Ishikawa (cell line): Measurements from ENCODE around the gene AFG1L.

Experiments used
- CEBPB ChIP-seq: IDR thresholded peaks from 2 replicates; pipeline ENCODE4 v1.6.1; 2012
- CREB1 ChIP-seq: IDR thresholded peaks from 2 replicates; pipeline ENCODE4 v1.6.1; 2012; ENCODE audit warnings: low read depth
- EGR1 ChIP-seq: IDR thresholded peaks from 2 replicates; pipeline ENCODE4 v1.6.1; 2012
- EP300 ChIP-seq: IDR thresholded peaks from 2 replicates; pipeline ENCODE4 v1.6.1; 2012; ENCODE audit warnings: borderline replicate concordance
- FOXM1 ChIP-seq: IDR thresholded peaks from 2 replicates; pipeline ENCODE4 v1.6.1; 2012; ENCODE audit warnings: low read depth, borderline replicate concordance
- NFIC ChIP-seq: IDR thresholded peaks from 2 replicates; pipeline ENCODE4 v1.6.1; 2012
- RAD21 ChIP-seq: IDR thresholded peaks from 2 replicates; pipeline ENCODE4 v1.6.1; 2012; ENCODE audit warnings: low read depth
- TAF1 ChIP-seq: IDR thresholded peaks from 2 replicates; pipeline ENCODE4 v1.6.1; 2012; ENCODE audit warnings: low read depth, mild to moderate bottlenecking
- TCF12 ChIP-seq: IDR thresholded peaks from 2 replicates; pipeline ENCODE4 v1.6.1; 2012; ENCODE audit warnings: low read depth
- TEAD4 ChIP-seq: IDR thresholded peaks from 2 replicates; pipeline ENCODE4 v1.6.1; 2012
- YY1 ChIP-seq: IDR thresholded peaks from 2 replicates; pipeline ENCODE4 v1.6.1; 2012; ENCODE audit warnings: low read depth
- ZBTB7A ChIP-seq: IDR thresholded peaks from 2 replicates; pipeline ENCODE4 v1.6.1; 2012; ENCODE audit warnings: low read depth
- TF ChIP-seq, protein P1 (sequence below): IDR thresholded peaks from 2 replicates; pipeline ENCODE4 v1.6.1; 2012; ENCODE audit warnings: low read depth, mild to moderate bottlenecking
- TF ChIP-seq, protein P2 (sequence below): IDR thresholded peaks from 2 replicates; pipeline ENCODE4 v1.6.1; 2012
- TF ChIP-seq, protein P3 (sequence below): IDR thresholded peaks from 2 replicates; pipeline ENCODE4 v1.6.1; 2012

Gene AFG1L

DNA sequence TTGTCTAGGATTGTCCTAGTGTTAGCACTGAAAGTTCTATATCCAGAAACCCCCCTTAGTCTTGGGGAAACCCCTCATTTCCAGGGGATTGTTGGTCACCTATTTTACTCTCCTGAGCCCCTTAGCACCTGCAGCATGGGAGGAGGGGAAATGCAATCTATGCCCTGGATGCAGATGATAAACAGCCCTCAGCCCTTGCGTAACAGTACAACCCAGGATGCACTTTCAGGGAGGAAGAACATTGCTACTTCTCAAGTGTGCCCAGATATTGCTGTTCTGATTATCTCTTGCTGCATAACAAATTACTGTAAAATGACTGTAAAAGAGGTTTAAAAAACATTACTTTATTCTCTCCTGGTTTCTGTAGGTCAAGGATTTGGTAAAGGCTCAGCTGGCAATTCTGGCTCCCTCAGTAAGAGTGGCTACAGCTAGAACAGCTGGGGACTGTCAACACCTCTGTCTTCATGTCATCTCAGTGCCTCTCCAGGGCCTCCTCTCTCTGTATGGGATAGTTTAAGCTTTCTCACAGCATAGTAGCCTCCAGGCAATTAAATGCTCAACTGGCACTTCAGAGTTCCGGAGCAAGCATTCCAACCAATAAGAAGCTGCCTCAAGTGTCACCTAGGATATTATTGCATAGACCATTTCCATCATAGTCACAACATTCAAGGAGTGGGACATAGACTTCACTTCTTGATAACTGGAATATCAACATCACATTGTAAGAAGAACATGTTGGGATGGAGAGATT is 148.1 kb downstream of the AFG1L start:
- TF ChIP-seq ZBTB7A, result no peak
- TF ChIP-seq EGR1, result no peak
- TF ChIP-seq, protein P1, sequence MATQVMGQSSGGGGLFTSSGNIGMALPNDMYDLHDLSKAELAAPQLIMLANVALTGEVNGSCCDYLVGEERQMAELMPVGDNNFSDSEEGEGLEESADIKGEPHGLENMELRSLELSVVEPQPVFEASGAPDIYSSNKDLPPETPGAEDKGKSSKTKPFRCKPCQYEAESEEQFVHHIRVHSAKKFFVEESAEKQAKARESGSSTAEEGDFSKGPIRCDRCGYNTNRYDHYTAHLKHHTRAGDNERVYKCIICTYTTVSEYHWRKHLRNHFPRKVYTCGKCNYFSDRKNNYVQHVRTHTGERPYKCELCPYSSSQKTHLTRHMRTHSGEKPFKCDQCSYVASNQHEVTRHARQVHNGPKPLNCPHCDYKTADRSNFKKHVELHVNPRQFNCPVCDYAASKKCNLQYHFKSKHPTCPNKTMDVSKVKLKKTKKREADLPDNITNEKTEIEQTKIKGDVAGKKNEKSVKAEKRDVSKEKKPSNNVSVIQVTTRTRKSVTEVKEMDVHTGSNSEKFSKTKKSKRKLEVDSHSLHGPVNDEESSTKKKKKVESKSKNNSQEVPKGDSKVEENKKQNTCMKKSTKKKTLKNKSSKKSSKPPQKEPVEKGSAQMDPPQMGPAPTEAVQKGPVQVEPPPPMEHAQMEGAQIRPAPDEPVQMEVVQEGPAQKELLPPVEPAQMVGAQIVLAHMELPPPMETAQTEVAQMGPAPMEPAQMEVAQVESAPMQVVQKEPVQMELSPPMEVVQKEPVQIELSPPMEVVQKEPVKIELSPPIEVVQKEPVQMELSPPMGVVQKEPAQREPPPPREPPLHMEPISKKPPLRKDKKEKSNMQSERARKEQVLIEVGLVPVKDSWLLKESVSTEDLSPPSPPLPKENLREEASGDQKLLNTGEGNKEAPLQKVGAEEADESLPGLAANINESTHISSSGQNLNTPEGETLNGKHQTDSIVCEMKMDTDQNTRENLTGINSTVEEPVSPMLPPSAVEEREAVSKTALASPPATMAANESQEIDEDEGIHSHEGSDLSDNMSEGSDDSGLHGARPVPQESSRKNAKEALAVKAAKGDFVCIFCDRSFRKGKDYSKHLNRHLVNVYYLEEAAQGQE, result no peak
- TF ChIP-seq, protein P2, sequence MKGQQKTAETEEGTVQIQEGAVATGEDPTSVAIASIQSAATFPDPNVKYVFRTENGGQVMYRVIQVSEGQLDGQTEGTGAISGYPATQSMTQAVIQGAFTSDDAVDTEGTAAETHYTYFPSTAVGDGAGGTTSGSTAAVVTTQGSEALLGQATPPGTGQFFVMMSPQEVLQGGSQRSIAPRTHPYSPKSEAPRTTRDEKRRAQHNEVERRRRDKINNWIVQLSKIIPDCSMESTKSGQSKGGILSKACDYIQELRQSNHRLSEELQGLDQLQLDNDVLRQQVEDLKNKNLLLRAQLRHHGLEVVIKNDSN, result no peak
- TF ChIP-seq CEBPB, result no peak
- no peak for TF ChIP-seq TEAD4
- TF ChIP-seq TCF12, result no peak
- TF ChIP-seq RAD21, result no peak
- TF ChIP-seq EP300, result no peak

DNA sequence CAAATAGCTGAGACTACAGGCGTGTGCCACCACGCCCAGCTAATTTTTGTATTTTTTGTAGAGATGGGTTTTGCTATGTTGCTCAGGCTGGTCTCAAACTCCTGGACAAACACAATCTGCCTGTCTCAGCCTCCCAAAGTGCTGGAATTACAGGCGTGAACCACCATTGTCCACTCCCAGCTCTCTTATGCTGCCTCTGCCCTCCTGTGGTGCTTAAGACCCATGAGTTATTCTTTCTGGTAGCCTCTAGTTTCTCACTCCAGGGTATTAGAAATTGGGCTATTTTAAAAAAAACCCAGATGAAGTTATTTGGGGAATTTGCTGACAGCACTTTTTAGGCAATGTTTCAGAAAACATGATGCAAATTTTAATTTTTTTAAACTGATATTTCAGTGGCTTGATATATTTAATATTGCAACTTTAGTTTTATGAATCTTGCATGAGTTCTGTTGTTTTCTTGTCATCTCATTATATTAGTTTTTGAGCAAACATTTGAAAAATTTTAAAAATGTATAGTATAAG is 151.8 kb downstream of the AFG1L start:
- TF ChIP-seq EGR1 (no peak), CREB1 (no peak), ZBTB7A (no peak), NFIC (no peak), EP300 (no peak), CEBPB (no peak), TCF12 (no peak)
- TF ChIP-seq, protein P1, result no peak
- TF ChIP-seq, protein P2, result no peak

DNA sequence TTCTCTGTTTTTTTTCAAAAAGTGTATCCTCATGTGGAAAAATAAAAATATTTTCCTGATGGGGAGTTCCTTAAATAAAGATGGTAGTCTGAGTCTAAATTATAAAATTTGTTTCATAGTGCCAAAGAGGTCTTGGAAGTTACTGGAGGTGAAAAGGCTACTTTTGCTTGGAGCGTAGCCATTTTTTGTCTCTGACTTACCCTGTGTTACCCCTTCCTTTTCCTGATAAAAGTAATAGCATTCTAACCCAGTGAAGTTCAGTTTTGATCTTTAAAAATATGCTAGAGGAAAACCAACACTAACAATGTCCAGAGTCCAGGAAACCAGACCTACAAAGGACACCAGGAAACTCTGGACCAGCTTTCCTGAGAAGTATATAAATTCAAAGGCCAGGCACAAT is 153.6 kb downstream of the AFG1L start:
- TF ChIP-seq TAF1, result no peak
- TF ChIP-seq FOXM1, result no peak
- TF ChIP-seq YY1, result no peak
- no peak for TF ChIP-seq CREB1
- TF ChIP-seq TEAD4, result no peak
- TF ChIP-seq EGR1, result no peak
- TF ChIP-seq TCF12, result no peak
- no peak for TF ChIP-seq RAD21

DNA sequence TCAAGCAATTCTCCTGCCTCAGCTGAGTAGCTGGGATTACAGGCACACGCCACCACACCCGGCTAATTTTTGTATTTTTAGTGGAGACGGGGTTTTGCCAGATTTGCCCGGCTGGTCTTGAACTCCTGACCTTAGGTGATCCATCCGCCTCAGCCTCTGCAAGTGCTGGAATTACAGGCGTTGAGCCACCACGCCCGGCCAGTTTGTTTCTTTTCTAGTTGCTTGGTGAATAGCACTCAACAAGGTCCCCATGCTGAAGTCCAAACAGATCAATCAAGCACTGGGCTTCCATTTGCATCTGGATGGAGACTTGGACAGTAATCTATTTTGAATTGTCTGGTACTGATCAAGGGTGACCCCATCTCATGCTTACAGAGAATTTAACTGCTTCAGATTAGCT is 157.0 kb downstream of the AFG1L start:
- TF ChIP-seq TAF1 (no peak), TCF12 (no peak), EGR1 (no peak)
- TF ChIP-seq, protein P2, result no peak

DNA sequence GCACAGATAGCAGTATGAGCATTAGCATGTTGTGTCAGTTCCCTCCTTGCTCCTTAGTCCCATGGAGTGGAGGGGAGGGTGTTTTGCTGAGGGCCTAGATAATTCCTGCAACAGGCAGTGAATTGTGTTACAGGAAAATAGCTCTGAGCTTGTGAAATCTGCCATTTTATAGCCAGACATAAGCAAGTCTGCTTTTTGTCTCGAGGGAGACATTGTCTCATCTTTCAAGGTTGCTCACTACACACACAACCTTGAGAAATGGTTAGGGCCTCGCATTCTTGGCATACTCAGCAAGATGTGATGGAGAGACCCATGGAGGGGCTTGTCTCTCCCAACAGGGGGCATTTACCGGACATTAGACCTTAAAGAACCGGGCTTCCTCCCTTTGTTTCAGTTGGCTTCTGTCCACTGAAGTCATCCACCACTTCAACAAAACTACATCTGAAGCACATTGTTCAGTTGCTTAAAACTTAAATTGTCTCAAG is 157.9 kb downstream of the AFG1L start:
- TF ChIP-seq FOXM1 (no peak), ZBTB7A (no peak), EP300 (no peak), CREB1 (no peak), TAF1 (no peak), TCF12 (no peak), CEBPB (no peak)
- TF ChIP-seq, protein P1, result no peak
- TF ChIP-seq, protein P3, sequence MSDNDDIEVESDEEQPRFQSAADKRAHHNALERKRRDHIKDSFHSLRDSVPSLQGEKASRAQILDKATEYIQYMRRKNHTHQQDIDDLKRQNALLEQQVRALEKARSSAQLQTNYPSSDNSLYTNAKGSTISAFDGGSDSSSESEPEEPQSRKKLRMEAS, result no peak
